K562 (cell line): ENCODE measurements around the gene ANKRD11.

ENCODE experiments used
- ARID2 ChIP-seq: fragments of 450-650 bp; IDR thresholded peaks from 2 replicates; pipeline ENCODE4 v1.6.1; 2017; ENCODE audit warnings: antibody characterized with exemption, mild to moderate bottlenecking
- BRF1 ChIP-seq: IDR thresholded peaks from 3 replicates; pipeline ENCODE4 v1.6.1; 2011; ENCODE audit warnings: borderline replicate concordance, mild to moderate bottlenecking; ENCODE audit not compliant: insufficient read length; ENCODE audit errors: extremely low read depth
- CEBPB ChIP-seq: fragments of 450-650 bp; IDR thresholded peaks from 2 replicates; pipeline ENCODE4 v1.6.1; 2016; ENCODE audit warnings: missing genetic modification characterization, missing compliant biosample characterization
- CTCF ChIP-seq, 3 experiments: IDR thresholded peaks in 2 of 3; conservative IDR thresholded peaks in 1 of 3; 2 replicates each; pipeline ENCODE4 v1.5.1; 2011 to 2012; ENCODE audit warnings: low read length in 3 of 3, mild to moderate bottlenecking in 3 of 3, control low read depth in 2 of 3, improper control_type of control experiment in 1 of 3, inconsistent platforms in 1 of 3, low read depth in 1 of 3, mixed read lengths in 1 of 3, moderate library complexity in 1 of 3; ENCODE audit not compliant: insufficient read depth in 2 of 3
- HNRNPL ChIP-seq: fragments of 200-400 bp; formaldehyde crosslinking; IDR thresholded peaks from 2 replicates; pipeline ENCODE4 v1.6.1; 2017; ENCODE audit warnings: low read depth, mild to moderate bottlenecking, low read length

GRCh38 chr16:89355007-89355406, 135.4 kb downstream of the ANKRD11 start:
- TF ChIP-seq CTCF (IDR thresholded peaks at IDR 0.05 in 2 of 3, conservative IDR thresholded peaks at IDR 0.05 in 1 of 3; ENCODE audit: insufficient read depth in 2 of 3, low read depth in 1 of 3, low read length in 3 of 3), result no peak
- TF ChIP-seq CEBPB (tag), result no peak
- no peak for TF ChIP-seq HNRNPL
- TF ChIP-seq ARID2, result no peak
- TF ChIP-seq BRF1, result no peak
